A673 (cell line): ENCODE results near the gene CHRM4. TPM values are rescaled to one million over a fixed set of nuclear protein-coding genes. Genes with fewer than 3 reads are reported as not detected.
A peak's percentile ranks its signal among the peaks of the same experiment; 100 is the strongest.

Source experiments
- BruUV-seq: library from RNA; stranded (reverse); fragments of 400-500 nt; replicated peaks from 2 replicates; lab custom pipeline; 2021; lab: Mats Ljungman, UMichigan
- CTCF ChIA-PET: fragments of 300-600 bp; sonication (Branson Sonifier 250); formaldehyde crosslinking; loops from one replicate; lab custom pipeline; 2022; ENCODE audit warnings: antibody characterized with exemption; lab: Charles Lee
- POLR2A ChIA-PET: fragments of 300-600 bp; sonication (Branson Sonifier 250); formaldehyde crosslinking; loops from one replicate; lab custom pipeline; 2022; ENCODE audit warnings: antibody characterized with exemption; ENCODE audit not compliant: low non-redundant PET; lab: Charles Lee
- DNase-seq: peaks from one replicate; pipeline ENCODE4 v3.0.0-alpha.2; 2015; ENCODE audit warnings: low spot score
- H3K27ac ChIP-seq: fragments of 200-600 bp; sonication (generic); 2 replicates; pipeline ENCODE4 v1.5.1; 2016; ENCODE audit warnings: mixed run types, low read depth, mild to moderate bottlenecking, mixed read lengths, antibody characterized with exemption, low read length; ENCODE audit not compliant: poor library complexity, severe bottlenecking
- H3K27me3 ChIP-seq: fragments of 200-600 bp; sonication (generic); replicated peaks from 2 replicates; pipeline ENCODE4 v1.6.1; 2017; ENCODE audit warnings: mixed run types, low read depth, mild to moderate bottlenecking, mixed read lengths, antibody characterized with exemption, low read length; ENCODE audit not compliant: insufficient read depth, poor library complexity
- H3K36me3 ChIP-seq: fragments of 200-600 bp; sonication (generic); 2 replicates; pipeline ENCODE4 v1.6.1; 2016; ENCODE audit warnings: mixed run types, mild to moderate bottlenecking, mixed read lengths, antibody characterized with exemption, low read length; ENCODE audit not compliant: insufficient read depth, poor library complexity, severe bottlenecking
- H3K4me1 ChIP-seq: fragments of 200-600 bp; sonication (generic); 2 replicates; pipeline ENCODE4 v1.6.1; 2017; ENCODE audit warnings: mixed run types, mild to moderate bottlenecking, mixed read lengths, antibody characterized with exemption, low read length; ENCODE audit not compliant: insufficient read depth, poor library complexity, severe bottlenecking
- H3K4me3 ChIP-seq: fragments of 200-600 bp; sonication (generic); 2 replicates; pipeline ENCODE4 v1.5.1; 2016; ENCODE audit warnings: low read depth, mixed run types, mild to moderate bottlenecking, mixed read lengths, low read length; ENCODE audit not compliant: poor library complexity, severe bottlenecking
- H3K9me3 ChIP-seq: fragments of 200-600 bp; sonication (generic); 2 replicates; pipeline ENCODE4 v1.6.1; 2016; ENCODE audit warnings: mixed run types, low read depth, mild to moderate bottlenecking, mixed read lengths, antibody characterized with exemption, low read length; ENCODE audit not compliant: poor library complexity, severe bottlenecking
- CTCF ChIP-seq: fragments of 300-800, 200-600 bp; sonication (generic); conservative IDR thresholded peaks from 2 replicates; pipeline ENCODE4 v1.5.1; 2017; ENCODE audit warnings: low read depth, mild to moderate bottlenecking, antibody characterized with exemption, low read length, moderate library complexity, mixed read lengths
- EZH2 ChIP-seq: fragments of 200-600 bp; sonication (generic); IDR thresholded peaks from 2 replicates; pipeline ENCODE4 v1.6.1; 2017; ENCODE audit warnings: borderline replicate concordance, low read depth, mild to moderate bottlenecking, mixed read lengths, antibody characterized with exemption, low read length; ENCODE audit not compliant: poor library complexity, severe bottlenecking
- intact Hi-C: fragments of 100-400 bp; cut with micrococcal nuclease; formaldehyde crosslinking; loops from one replicate; pipeline ENCODE4 v1.10.0; 2022; ENCODE audit not compliant: unreplicated experiment
- total RNA-seq: library from RNA; stranded (reverse); gene quantifications from 2 replicates; pipeline ENCODE4 v1.2.3, GENCODE V29; 2021

The CHRM4 gene
- total RNA-seq, 1 experiment from 2014 or later = not detected

DNA sequence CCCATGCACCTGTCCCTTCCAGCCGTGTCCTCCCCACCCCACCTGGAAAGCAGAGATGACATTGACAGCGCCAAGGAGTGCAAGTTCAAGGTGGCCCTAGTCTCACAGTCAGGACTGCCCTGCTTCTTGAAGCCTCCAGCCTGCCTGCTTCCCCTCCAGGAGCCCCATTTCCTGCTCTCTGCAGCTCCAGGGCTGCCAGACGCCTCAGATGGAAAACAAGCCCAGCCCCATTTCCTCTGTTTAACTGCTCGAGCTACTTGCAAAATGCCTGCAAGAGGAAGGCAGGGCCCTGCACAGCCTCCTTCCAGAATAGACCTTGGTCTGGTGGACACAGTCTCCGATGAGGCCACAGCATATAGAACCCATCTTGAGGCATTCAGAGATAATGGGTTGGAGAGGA, 49.3 kb downstream of the CHRM4 start:
- Histone ChIP-seq H3K9me3 (no peaks in the 10 kb centered on the region), H3K27me3 (no peaks in the 10 kb centered on the region), H3K4me3 (no peak overlapping the region), H3K36me3 (no peaks in the 10 kb centered on the region), H3K4me1 (peaks cover 42% of the 10 kb centered on the region), H3K27ac (peak overlapping the region; percentile 43)
- BruUV-seq = no TSS peak
- DNase-seq = peak; percentile 70
- ChIA-PET CTCF (interaction anchor here (0.7 kb wide), 1 partner anchor 27 kb away, joined by 3 read pairs; no protein-coding TSS in a partner anchor), POLR2A (interaction anchor here (0.5 kb wide), 1 partner anchor 219 kb away, joined by 10 read pairs; no protein-coding TSS in a partner anchor)
- intact Hi-C loops = loop anchor here (10.0 kb wide), 1 partner anchor 827 kb away; no protein-coding TSS in a partner anchor
- TF ChIP-seq CTCF = no peak
- no peak for TF ChIP-seq EZH2

- Histone ChIP-seq H3K9me3 (no peaks in the 10 kb centered on the region), H3K27me3 (no peaks in the 10 kb centered on the region), H3K27ac (peak overlapping the region; percentile 43), H3K4me1 (peaks cover 39% of the 10 kb centered on the region), H3K4me3 (no peak overlapping the region), H3K36me3 (no peaks in the 10 kb centered on the region)
- intact Hi-C loops = loop anchor here (10.0 kb wide), 1 partner anchor 827 kb away; no protein-coding TSS in a partner anchor
- TF ChIP-seq EZH2 = no peak
- no peak for TF ChIP-seq CTCF
- ChIA-PET CTCF (no interaction called here), POLR2A (no interaction called here)
- BruUV-seq = no TSS peak
- DNase-seq = no peak
These were observed 50.1 kb downstream of the CHRM4 start for GRCh38 chr11:46341454-46341853.

- Histone ChIP-seq H3K36me3 (no peaks in the 10 kb centered on the region), H3K4me3 (no peak overlapping the region), H3K9me3 (no peaks in the 10 kb centered on the region), H3K27ac (peak overlapping the region; percentile 5), H3K4me1 (peaks cover 49% of the 10 kb centered on the region), H3K27me3 (no peaks in the 10 kb centered on the region)
- DNase-seq = no peak
- ChIA-PET CTCF (no interaction called here), POLR2A (interaction anchor here (0.6 kb wide), 1 partner anchor 9 kb away, joined by 3 read pairs; no protein-coding TSS in a partner anchor)
- no TSS peak for BruUV-seq
- no peak for TF ChIP-seq EZH2
- no peak for TF ChIP-seq CTCF
- intact Hi-C loops = loop anchor here (10.0 kb wide), 1 partner anchor 825 kb away; no protein-coding TSS in a partner anchor
These were observed 51.8 kb downstream of the CHRM4 start for GRCh38 chr11:46339816-46340215.
